Subcutaneous abdominal adipose tissue (tissue), 5 donors: ENCODE data around the gene MLLT3.

Experiments
- H3K27ac ChIP-seq: one replicate; pipeline ENCODE4 v1.7.0; 2013; ENCODE audit warnings: low read depth, mild to moderate bottlenecking, inconsistent platforms, low read length, moderate library complexity
- H3K27me3 ChIP-seq, 5 donors: one replicate each; pipeline ENCODE4 v1.7.0; 2013; ENCODE audit warnings: low read length in 5 of 5, inconsistent platforms in 1 of 5; ENCODE audit not compliant: control insufficient read depth in 5 of 5, insufficient read depth in 4 of 5
- H3K36me3 ChIP-seq, 5 donors: one replicate each; pipeline ENCODE4 v1.7.0; 2013; ENCODE audit warnings: low read length in 5 of 5; ENCODE audit not compliant: control insufficient read depth in 5 of 5, insufficient read depth in 5 of 5
- H3K4me1 ChIP-seq, 5 donors: one replicate each; pipeline ENCODE4 v1.7.0; 2013; ENCODE audit warnings: low read length in 5 of 5, mild to moderate bottlenecking in 3 of 5, moderate library complexity in 1 of 5; ENCODE audit not compliant: control insufficient read depth in 5 of 5, insufficient read depth in 5 of 5
- H3K4me3 ChIP-seq, 5 donors: one replicate each; pipeline ENCODE4 v1.7.0; 2013; ENCODE audit warnings: low read length in 5 of 5, low read depth in 1 of 5
- H3K9ac ChIP-seq, 5 donors: one replicate each; pipeline ENCODE4 v1.7.0; 2013; ENCODE audit warnings: low read length in 5 of 5, mild to moderate bottlenecking in 4 of 5, moderate library complexity in 3 of 5
- H3K9me3 ChIP-seq, 5 donors: one replicate each; pipeline ENCODE4 v1.7.0; 2013; ENCODE audit warnings: low read length in 5 of 5; ENCODE audit not compliant: control insufficient read depth in 5 of 5
- donor health status: healthy.
- donor health status: healthy.
- donor health status: healthy.
- donor health status: healthy.
- donor health status: healthy.

The MLLT3 gene

GRCh38 chr9:20473515-20474013 is 148.7 kb downstream of the MLLT3 start:
- H3K4me1 ChIP-seq = peaks cover 0 to 9% (median 0%) of the 10 kb centered on the region in 5 donors
- H3K4me3 ChIP-seq = no peak overlapping the region
- H3K27me3 ChIP-seq = no peaks in the 10 kb centered on the region
- H3K36me3 ChIP-seq = no peaks in the 10 kb centered on the region
- H3K9me3 ChIP-seq = no peaks in the 10 kb centered on the region
- no peak overlapping the region for H3K9ac ChIP-seq
- no peak overlapping the region for H3K27ac ChIP-seq

- Histone ChIP-seq H3K36me3 (no peaks in the 10 kb centered on the region), H3K9ac (no peak overlapping the region), H3K4me1 (peaks cover 0 to 9% (median 0%) of the 10 kb centered on the region in 5 donors), H3K27me3 (no peaks in the 10 kb centered on the region), H3K4me3 (no peak overlapping the region), H3K9me3 (no peaks in the 10 kb centered on the region), H3K27ac (no peak overlapping the region)
Observed at GRCh38 chr9:20472342-20473045, 149.8 kb downstream of the MLLT3 start.

- Histone ChIP-seq H3K27ac (no peak overlapping the region), H3K27me3 (no peaks in the 10 kb centered on the region), H3K9me3 (no peaks in the 10 kb centered on the region), H3K36me3 (no peaks in the 10 kb centered on the region), H3K9ac (no peak overlapping the region), H3K4me1 (peaks cover 0 to 5% (median 0%) of the 10 kb centered on the region in 5 donors), H3K4me3 (no peak overlapping the region)
Observed at GRCh38 chr9:20466328-20467008, 155.8 kb downstream of the MLLT3 start.

- no peaks in the 10 kb centered on the region for H3K27me3 ChIP-seq
- no peaks in the 10 kb centered on the region for H3K9me3 ChIP-seq
- H3K4me1 ChIP-seq = peaks cover 0 to 5% (median 0%) of the 10 kb centered on the region in 5 donors
Observed at GRCh38 chr9:20464242-20464641, 158.1 kb downstream of the MLLT3 start.

DNA sequence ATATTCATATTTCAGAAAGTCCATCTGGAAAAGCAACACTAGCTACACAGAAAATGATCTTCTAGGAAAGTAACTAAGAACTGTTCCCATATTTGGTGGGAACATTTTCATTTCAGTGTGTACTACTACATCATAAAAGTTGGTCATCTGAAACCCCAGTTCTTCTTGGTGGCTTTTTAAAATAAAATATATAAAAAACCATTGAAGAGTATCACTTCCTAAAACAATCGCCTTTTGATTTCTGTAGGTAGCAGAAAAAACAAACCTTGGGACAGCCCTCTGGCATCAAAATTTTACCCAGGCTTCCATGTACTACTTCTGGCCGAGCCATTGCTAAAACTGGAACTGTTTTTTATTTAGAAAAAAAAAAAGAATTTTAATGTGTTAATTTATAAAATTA is 158.5 kb downstream of the MLLT3 start:
- Histone ChIP-seq H3K27me3 (no peaks in the 10 kb centered on the region), H3K4me3 (no peak overlapping the region), H3K27ac (no peak overlapping the region), H3K9ac (no peak overlapping the region), H3K9me3 (no peaks in the 10 kb centered on the region), H3K4me1 (peaks cover 0 to 5% (median 0%) of the 10 kb centered on the region in 5 donors), H3K36me3 (no peaks in the 10 kb centered on the region)

More at GRCh38 chr9:20464242-20464641, 158.1 kb downstream of the MLLT3 start:
- Histone ChIP-seq H3K4me3 (no peak overlapping the region), H3K36me3 (no peaks in the 10 kb centered on the region), H3K9ac (no peak overlapping the region), H3K27ac (no peak overlapping the region)

DNA sequence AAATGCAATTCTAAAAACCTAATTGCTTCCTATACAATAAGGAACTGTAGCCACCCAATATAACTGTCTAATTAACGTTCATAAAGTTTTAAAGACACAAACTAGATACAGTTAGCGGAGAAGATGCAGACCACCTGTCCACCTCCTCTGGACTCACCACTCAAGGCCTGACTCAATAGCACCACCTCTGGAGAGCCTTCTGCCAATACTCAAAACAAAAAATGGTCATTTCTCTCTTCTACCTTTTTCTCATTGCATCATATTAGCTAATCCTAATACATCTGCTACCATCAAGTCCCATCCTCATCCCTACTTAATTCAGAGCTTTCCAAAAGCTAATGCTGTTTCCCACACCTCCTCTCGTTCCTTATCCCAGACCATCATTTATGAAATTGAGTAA is 159.9 kb downstream of the MLLT3 start:
- Histone ChIP-seq H3K4me3 (no peak overlapping the region), H3K36me3 (no peaks in the 10 kb centered on the region), H3K9me3 (no peaks in the 10 kb centered on the region), H3K9ac (no peak overlapping the region), H3K27me3 (no peaks in the 10 kb centered on the region), H3K27ac (no peak overlapping the region), H3K4me1 (peaks cover 0 to 5% (median 0%) of the 10 kb centered on the region in 5 donors)

- H3K4me3 ChIP-seq = no peak overlapping the region
- H3K27ac ChIP-seq = no peak overlapping the region
- H3K9ac ChIP-seq = no peak overlapping the region
Observed at GRCh38 chr9:20447291-20447690, 175.0 kb downstream of the MLLT3 start.

DNA sequence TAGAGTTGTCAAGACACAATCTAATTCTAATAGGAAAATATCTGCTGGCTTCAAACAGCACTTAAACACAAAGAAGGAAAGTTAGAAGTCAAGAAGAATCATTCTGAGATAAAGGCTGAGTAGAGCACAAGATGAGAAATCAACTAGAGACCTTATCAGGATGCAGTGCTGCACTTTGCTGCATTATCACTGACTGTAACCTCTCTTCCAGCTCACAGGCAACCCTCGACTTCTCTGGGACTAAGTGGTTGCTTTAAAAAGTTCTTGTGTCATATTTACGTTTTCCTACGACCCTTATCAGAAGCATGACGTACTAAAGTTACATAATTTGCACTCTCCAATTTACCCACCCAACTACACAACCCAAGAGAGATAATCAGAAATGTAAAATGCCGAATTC is 176.1 kb downstream of the MLLT3 start:
- Histone ChIP-seq H3K4me3 (no peak overlapping the region), H3K9me3 (no peaks in the 10 kb centered on the region), H3K9ac (no peak overlapping the region), H3K36me3 (no peaks in the 10 kb centered on the region), H3K4me1 (peaks cover 0 to 10% (median 4%) of the 10 kb centered on the region in 5 donors), H3K27ac (no peak overlapping the region), H3K27me3 (no peaks in the 10 kb centered on the region)

More at GRCh38 chr9:20447291-20447690, 175.0 kb downstream of the MLLT3 start:
- H3K27me3 ChIP-seq = no peaks in the 10 kb centered on the region
- H3K9me3 ChIP-seq = no peaks in the 10 kb centered on the region
- no peaks in the 10 kb centered on the region for H3K36me3 ChIP-seq
- peaks cover 0 to 6% (median 4%) of the 10 kb centered on the region in 5 donors for H3K4me1 ChIP-seq

DNA sequence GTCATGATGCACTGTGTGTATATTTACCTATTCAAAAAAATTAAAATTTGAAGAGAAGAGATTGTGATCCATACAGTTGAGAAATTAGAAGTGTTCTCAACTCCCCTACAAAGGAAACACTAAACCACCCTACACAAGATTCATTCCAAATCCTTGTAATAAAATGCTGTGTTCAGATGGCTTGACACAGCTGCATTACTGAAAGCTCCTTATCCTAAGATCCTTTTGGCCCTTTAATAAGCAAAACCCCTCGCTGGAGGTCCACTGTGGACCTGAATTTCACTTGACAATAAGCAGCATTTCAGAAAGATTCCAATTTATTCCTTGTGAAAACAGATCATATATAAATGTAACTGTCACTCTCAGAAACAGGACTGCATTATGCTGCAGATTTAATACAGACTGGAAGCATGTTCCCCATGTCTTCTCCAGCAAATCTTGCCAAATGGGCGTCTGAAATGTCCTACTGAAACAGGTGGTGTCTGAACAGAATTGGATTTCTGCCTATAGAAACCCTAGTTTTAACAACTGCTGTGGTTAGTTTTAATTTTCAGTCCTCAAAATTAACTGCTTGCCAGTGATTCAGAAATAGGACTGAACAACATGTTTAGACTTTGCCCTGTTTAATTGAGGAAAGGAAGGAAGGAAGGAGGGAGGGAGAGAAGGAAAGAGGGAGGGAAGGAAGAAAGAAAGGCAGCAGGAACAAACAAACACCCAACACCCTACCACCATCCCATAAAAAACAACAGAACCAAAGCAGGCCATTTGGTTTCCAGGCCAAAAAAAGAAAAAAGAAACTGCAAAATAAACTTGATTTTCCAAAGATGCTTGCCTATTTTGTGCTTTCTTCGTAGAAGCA is 179.6 kb downstream of the MLLT3 start:
- Histone ChIP-seq H3K4me1 (peaks cover 0 to 33% (median 4%) of the 10 kb centered on the region in 5 donors), H3K36me3 (no peaks in the 10 kb centered on the region), H3K27me3 (no peaks in the 10 kb centered on the region), H3K27ac (no peak overlapping the region), H3K9me3 (no peaks in the 10 kb centered on the region), H3K9ac (no peak overlapping the region), H3K4me3 (no peak overlapping the region)
